GM18526 (cell line): ENCODE data around the gene CHERP.

Experiments
- POLR2A ChIP-seq: IDR thresholded peaks from 3 replicates; pipeline ENCODE4 v1.6.1; 2011; ENCODE audit not compliant: insufficient read length; ENCODE audit errors: extremely low read depth

CHERP gene

GRCh38 chr19:16495982-16496612 is 46.1 kb downstream of the CHERP start, which contains the start of the genes C19orf44 and CALR3:
Gene C19orf44 (plus strand): TSS chr19:16496394. CDS start chr19:16500793, 4,399 bp downstream.
Gene CALR3 (minus strand): TSS chr19:16496167. CDS start chr19:16496129, 38 bp downstream.
- TF ChIP-seq POLR2A, result peak; percentile 84

- no peak for TF ChIP-seq POLR2A
Measured at GRCh38 chr19:16482745-16483144, 59.5 kb downstream of the CHERP start.

- TF ChIP-seq POLR2A, result no peak
Measured at GRCh38 chr19:16477311-16477710, 64.9 kb downstream of the CHERP start.

- TF ChIP-seq POLR2A, result no peak
Measured at GRCh38 chr19:16476401-16476800, 65.8 kb downstream of the CHERP start.

- no peak for TF ChIP-seq POLR2A
Measured at GRCh38 chr19:16473875-16474392, 68.3 kb downstream of the CHERP start.

- TF ChIP-seq POLR2A, result no peak
Measured at GRCh38 chr19:16472992-16473391, 69.2 kb downstream of the CHERP start.

- no peak for TF ChIP-seq POLR2A
Measured at GRCh38 chr19:16470911-16471811, 71.1 kb downstream of the CHERP start.

GRCh38 chr19:16470541-16470910 is 71.7 kb downstream of the CHERP start:
- no peak for TF ChIP-seq POLR2A
